PC-3 (cell line): ENCODE results near the gene PTPRF.

Experiments used
- EZH2 ChIP-seq: fragments of 300-600 bp; sonication (generic); IDR thresholded peaks from one replicate; pipeline ENCODE4 v1.6.1; 2017; ENCODE audit warnings: antibody characterized with exemption, mild to moderate bottlenecking, low read length; ENCODE audit not compliant: unreplicated experiment
- TF ChIP-seq, protein P1 (sequence below): fragments of 300-600 bp; sonication (generic); conservative IDR thresholded peaks from 2 replicates; pipeline ENCODE4 v1.5.1; 2017; ENCODE audit warnings: antibody characterized with exemption, low read depth, mild to moderate bottlenecking, low read length

DNA sequence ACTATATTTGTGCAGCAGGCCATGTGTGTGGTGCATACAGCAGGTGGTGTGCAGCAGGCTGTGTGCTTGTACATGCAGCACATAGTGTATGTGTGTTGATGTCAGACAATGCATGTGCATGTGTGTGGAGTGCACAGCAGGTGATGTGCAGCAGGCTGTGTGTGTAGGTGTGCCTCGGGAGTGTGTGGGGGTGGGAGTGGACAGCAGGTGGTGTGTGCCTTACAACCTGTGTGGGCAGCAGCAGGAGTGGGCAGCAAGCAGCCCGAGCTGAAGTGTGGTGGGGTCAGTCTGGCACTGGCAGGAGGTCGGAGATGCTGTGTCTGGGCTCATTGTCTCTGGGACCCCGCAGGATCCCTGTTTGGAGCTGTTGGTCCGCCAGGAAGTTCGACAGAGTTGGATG lies 29.6 kb downstream of the PTPRF start:
- TF ChIP-seq, protein P1, sequence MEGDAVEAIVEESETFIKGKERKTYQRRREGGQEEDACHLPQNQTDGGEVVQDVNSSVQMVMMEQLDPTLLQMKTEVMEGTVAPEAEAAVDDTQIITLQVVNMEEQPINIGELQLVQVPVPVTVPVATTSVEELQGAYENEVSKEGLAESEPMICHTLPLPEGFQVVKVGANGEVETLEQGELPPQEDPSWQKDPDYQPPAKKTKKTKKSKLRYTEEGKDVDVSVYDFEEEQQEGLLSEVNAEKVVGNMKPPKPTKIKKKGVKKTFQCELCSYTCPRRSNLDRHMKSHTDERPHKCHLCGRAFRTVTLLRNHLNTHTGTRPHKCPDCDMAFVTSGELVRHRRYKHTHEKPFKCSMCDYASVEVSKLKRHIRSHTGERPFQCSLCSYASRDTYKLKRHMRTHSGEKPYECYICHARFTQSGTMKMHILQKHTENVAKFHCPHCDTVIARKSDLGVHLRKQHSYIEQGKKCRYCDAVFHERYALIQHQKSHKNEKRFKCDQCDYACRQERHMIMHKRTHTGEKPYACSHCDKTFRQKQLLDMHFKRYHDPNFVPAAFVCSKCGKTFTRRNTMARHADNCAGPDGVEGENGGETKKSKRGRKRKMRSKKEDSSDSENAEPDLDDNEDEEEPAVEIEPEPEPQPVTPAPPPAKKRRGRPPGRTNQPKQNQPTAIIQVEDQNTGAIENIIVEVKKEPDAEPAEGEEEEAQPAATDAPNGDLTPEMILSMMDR, result no peak
- no peak for TF ChIP-seq EZH2
